Fibroblast of lung (primary cell): ENCODE results near the gene HSF5. TPM values are rescaled to one million over a fixed set of nuclear protein-coding genes. Genes with fewer than 3 reads are reported as not detected.

Experiments
- DNase-seq, 2 donors: peaks; one replicate each; pipeline versions ENCODE4 v3.0.0 to v3.0.0-alpha.2; 2010; ENCODE audit warnings: low read depth in 2 of 2
- H2AFZ ChIP-seq: 2 replicates; pipeline ENCODE4 v1.5.1; 2012; ENCODE audit warnings: low read length, control low read depth, inconsistent platforms
- H3K27ac ChIP-seq: 2 replicates; pipeline ENCODE4 v1.5.1; 2011; ENCODE audit warnings: low read length, control low read depth; ENCODE audit not compliant: insufficient read depth
- H3K27me3 ChIP-seq: 2 replicates; pipeline ENCODE4 v1.5.1; 2011; ENCODE audit warnings: mild to moderate bottlenecking, low read length; ENCODE audit not compliant: control insufficient read depth, insufficient read depth
- H3K36me3 ChIP-seq: 2 replicates; pipeline ENCODE4 v1.5.1; 2011; ENCODE audit warnings: low read length; ENCODE audit not compliant: control insufficient read depth, insufficient read depth
- H3K4me1 ChIP-seq: 2 replicates; pipeline ENCODE4 v1.5.1; 2011; ENCODE audit warnings: low read length; ENCODE audit not compliant: control insufficient read depth, insufficient read depth; ENCODE audit errors: extremely low read depth
- H3K4me2 ChIP-seq: 2 replicates; pipeline ENCODE4 v1.5.1; 2011; ENCODE audit warnings: low read length, control low read depth; ENCODE audit not compliant: insufficient read depth; ENCODE audit errors: extremely low read depth
- H3K4me3 ChIP-seq, 4 experiments: fragments of 200-600 bp in 1 of 4; sonication (generic) in 1 of 4; replicated peaks in 1 of 4; 2 replicates each; pipeline ENCODE4 v1.5.1; 2011 to 2016; ENCODE audit warnings: low read length in 4 of 4, low read depth in 3 of 4, mild to moderate bottlenecking in 3 of 4, control low read depth in 2 of 4, inconsistent platforms in 1 of 4, mixed read lengths in 1 of 4; ENCODE audit not compliant: insufficient read depth in 1 of 4; ENCODE audit errors: control extremely low read depth in 1 of 4
- H3K79me2 ChIP-seq: 2 replicates; pipeline ENCODE4 v1.5.1; 2012; ENCODE audit warnings: mild to moderate bottlenecking, low read length, inconsistent platforms; ENCODE audit not compliant: control insufficient read depth, insufficient read depth
- H3K9ac ChIP-seq: 2 replicates; pipeline ENCODE4 v1.5.1; 2011; ENCODE audit warnings: mild to moderate bottlenecking, low read length, control low read depth; ENCODE audit not compliant: insufficient read depth
- H3K9me3 ChIP-seq: 2 replicates; pipeline ENCODE4 v1.5.1; 2012; ENCODE audit warnings: low read depth, low read length; ENCODE audit not compliant: control insufficient read depth, insufficient read depth
- H4K20me1 ChIP-seq: 2 replicates; pipeline ENCODE4 v1.5.1; 2011; ENCODE audit warnings: low read length; ENCODE audit not compliant: control insufficient read depth, insufficient read depth; ENCODE audit errors: extremely low read depth
- EZH2 ChIP-seq: IDR thresholded peaks from 2 replicates; pipeline ENCODE4 v1.5.1; 2012; ENCODE audit warnings: low read length, control low read depth, mild to moderate bottlenecking; ENCODE audit errors: missing control alignments
- polyA plus RNA-seq, 2 donors: library from polyadenylated mRNA; depleted of rRNA in 1 of 2; stranded (reverse) in 1 of 2; unstranded in 1 of 2; fragments of >200 nt; gene quantifications; 2 replicates each; pipeline ENCODE4 v1.2.1, GENCODE V29; 2011 to 2012; ENCODE audit warnings: missing spikeins in 1 of 2
- total RNA-seq: library from RNA; depleted of rRNA; stranded (reverse); fragments of >200 nt; gene quantifications from 2 replicates; pipeline ENCODE4 v1.2.1, GENCODE V29; 2014
- TF ChIP-seq, protein P1 (sequence below), 2 donors: IDR thresholded peaks in 1 of 2; conservative IDR thresholded peaks in 1 of 2; 1 replicate in 1 of 2; 2 replicates in 1 of 2; pipeline ENCODE4 v1.5.1; 2011 to 2012; ENCODE audit warnings: low read length in 2 of 2, control low read depth in 1 of 2, inconsistent platforms in 1 of 2, low read depth in 1 of 2, mild to moderate bottlenecking in 1 of 2

The HSF5 gene
- total and polyA plus RNA-seq, 2 donors (not counting 1 experiment from before 2014, with no cell fraction given), result under 0.01 TPM; not detected in 1

DNA sequence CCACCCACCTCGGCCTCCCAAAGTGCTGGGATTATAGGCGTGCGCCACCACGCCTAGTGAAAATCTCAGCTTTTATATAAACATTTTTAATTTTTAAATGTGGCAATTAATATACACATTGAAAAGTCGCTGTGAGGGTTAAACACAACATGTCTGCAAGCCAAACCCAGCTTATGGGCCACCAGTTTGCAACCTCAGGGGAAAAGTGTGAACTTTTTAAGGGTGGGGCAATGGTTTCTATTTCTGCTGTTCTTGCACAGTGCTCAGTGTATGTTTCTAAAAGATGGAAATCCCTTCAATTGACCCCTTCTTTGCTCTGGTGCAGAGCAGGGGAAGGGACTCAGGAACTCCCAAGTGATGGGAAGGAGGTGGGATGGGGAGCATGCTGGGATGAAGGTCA lies 117.9 kb downstream of the HSF5 start:
- Histone ChIP-seq H3K9ac (no peak overlapping the region), H3K27ac (no peak overlapping the region), H4K20me1 (no peaks in the 10 kb centered on the region), H3K9me3 (no peaks in the 10 kb centered on the region), H2AFZ (no peak overlapping the region), H3K36me3 (no peaks in the 10 kb centered on the region), H3K27me3 (no peaks in the 10 kb centered on the region), H3K4me1 (no peaks in the 10 kb centered on the region), H3K4me2 (no peak overlapping the region), H3K4me3 (no peak overlapping the region), H3K79me2 (no peaks in the 10 kb centered on the region)
- TF ChIP-seq, protein P1, sequence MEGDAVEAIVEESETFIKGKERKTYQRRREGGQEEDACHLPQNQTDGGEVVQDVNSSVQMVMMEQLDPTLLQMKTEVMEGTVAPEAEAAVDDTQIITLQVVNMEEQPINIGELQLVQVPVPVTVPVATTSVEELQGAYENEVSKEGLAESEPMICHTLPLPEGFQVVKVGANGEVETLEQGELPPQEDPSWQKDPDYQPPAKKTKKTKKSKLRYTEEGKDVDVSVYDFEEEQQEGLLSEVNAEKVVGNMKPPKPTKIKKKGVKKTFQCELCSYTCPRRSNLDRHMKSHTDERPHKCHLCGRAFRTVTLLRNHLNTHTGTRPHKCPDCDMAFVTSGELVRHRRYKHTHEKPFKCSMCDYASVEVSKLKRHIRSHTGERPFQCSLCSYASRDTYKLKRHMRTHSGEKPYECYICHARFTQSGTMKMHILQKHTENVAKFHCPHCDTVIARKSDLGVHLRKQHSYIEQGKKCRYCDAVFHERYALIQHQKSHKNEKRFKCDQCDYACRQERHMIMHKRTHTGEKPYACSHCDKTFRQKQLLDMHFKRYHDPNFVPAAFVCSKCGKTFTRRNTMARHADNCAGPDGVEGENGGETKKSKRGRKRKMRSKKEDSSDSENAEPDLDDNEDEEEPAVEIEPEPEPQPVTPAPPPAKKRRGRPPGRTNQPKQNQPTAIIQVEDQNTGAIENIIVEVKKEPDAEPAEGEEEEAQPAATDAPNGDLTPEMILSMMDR (conservative IDR thresholded peaks at IDR 0.05 in 1 of 2, IDR thresholded peaks at IDR 0.05 in 1 of 2; ENCODE audit: low read depth in 1 of 2, low read length in 2 of 2), result no peak
- no peak for TF ChIP-seq EZH2
- no peak for DNase-seq

Other genes with a start within 250 kb of the HSF5 start
- not detected in 2 replicates for gene LPO, start 249.8 kb downstream of the HSF5 start, total RNA-seq
- gene LPO, start 249.8 kb downstream of the HSF5 start, polyA plus RNA-seq, result not detected in 2 replicates
- gene MPO, start 207.5 kb downstream of the HSF5 start, total RNA-seq, result not detected in 2 replicates
- gene MPO, start 207.5 kb downstream of the HSF5 start, polyA plus RNA-seq, result 0.01 TPM in 2 replicates
- 4.0 and 4.9 TPM in 2 replicates for gene TSPOAP1, start 159.6 kb downstream of the HSF5 start, total RNA-seq
- gene TSPOAP1, start 159.6 kb downstream of the HSF5 start, polyA plus RNA-seq, result 0.23 and 0.24 TPM in 2 replicates
- 41.9 and 48.5 TPM in 2 replicates for gene SUPT4H1, start 136.2 kb downstream of the HSF5 start, total RNA-seq
- gene SUPT4H1, start 136.2 kb downstream of the HSF5 start, polyA plus RNA-seq, result 191 and 207 TPM in 2 replicates
- under 0.01 TPM in 1 of 2 replicates, not detected in the other for gene RNF43, start 70.9 kb downstream of the HSF5 start, total RNA-seq
- gene RNF43, start 70.9 kb downstream of the HSF5 start, polyA plus RNA-seq, result 0.02 TPM in 1 of 2 replicates, not detected in the other
- gene MTMR4, start 26.2 kb upstream of the HSF5 start, total RNA-seq, result 34.9 and 40.0 TPM in 2 replicates
- gene MTMR4, start 26.2 kb upstream of the HSF5 start, polyA plus RNA-seq, result 22.1 and 24.3 TPM in 2 replicates
- gene TEX14, start 203.6 kb upstream of the HSF5 start, total RNA-seq, result under 0.01 TPM in 2 replicates
- 0.01 and 0.03 TPM in 2 replicates for gene TEX14, start 203.6 kb upstream of the HSF5 start, polyA plus RNA-seq
- 26.5 and 29.1 TPM in 2 replicates for gene RAD51C, start 204.2 kb upstream of the HSF5 start, total RNA-seq
- gene RAD51C, start 204.2 kb upstream of the HSF5 start, polyA plus RNA-seq, result 27.7 and 34.8 TPM in 2 replicates